Daoy (cell line): Measurements from ENCODE around the gene PID1. TPM values are rescaled to one million over a fixed set of nuclear protein-coding genes. Genes with fewer than 3 reads are reported as not detected.

Source experiments
- DNase-seq: peaks from one replicate; pipeline ENCODE4 v3.0.0-alpha.2; 2015; ENCODE audit warnings: low read depth
- total RNA-seq: library from RNA; depleted of rRNA; stranded (reverse); fragments of >200 nt; shearing (Covaris generic); gene quantifications from 2 replicates; pipeline ENCODE4 v1.2.3, GENCODE V29; 2014

PID1 gene
- total RNA-seq, 1 experiment from 2014 or later = 6.1 TPM

GRCh38 chr2:229261076-229261475 lies 10.0 kb downstream of the PID1 start:
- DNase-seq = no peak

- DNase-seq = no peak
These were observed 13.1 kb downstream of the PID1 start for GRCh38 chr2:229257985-229258384.

GRCh38 chr2:229256376-229256775 lies 14.7 kb downstream of the PID1 start:
- DNase-seq = no peak

GRCh38 chr2:229254206-229254605 lies 16.9 kb downstream of the PID1 start:
- no peak for DNase-seq

- no peak for DNase-seq
These were observed 18.1 kb downstream of the PID1 start for GRCh38 chr2:229252996-229253395.

- DNase-seq = no peak
These were observed 18.8 kb downstream of the PID1 start for GRCh38 chr2:229252280-229252679.

- DNase-seq = no peak
These were observed 21.6 kb downstream of the PID1 start for GRCh38 chr2:229249536-229249935.

- DNase-seq = no peak
These were observed 24.8 kb downstream of the PID1 start for GRCh38 chr2:229246334-229246733.

- no peak for DNase-seq
These were observed 26.1 kb downstream of the PID1 start for GRCh38 chr2:229244975-229245374.

GRCh38 chr2:229243890-229244560 lies 27.1 kb downstream of the PID1 start:
- no peak for DNase-seq

GRCh38 chr2:229240984-229241491 lies 30.0 kb downstream of the PID1 start:
- no peak for DNase-seq

- no peak for DNase-seq
These were observed 32.1 kb downstream of the PID1 start for GRCh38 chr2:229239021-229239420.

- DNase-seq = no peak
These were observed 33.8 kb downstream of the PID1 start for GRCh38 chr2:229237270-229237669.

GRCh38 chr2:229235131-229235914 lies 35.8 kb downstream of the PID1 start:
- no peak for DNase-seq

- no peak for DNase-seq
These were observed 39.2 kb downstream of the PID1 start for GRCh38 chr2:229231885-229232284.

- DNase-seq = no peak
These were observed 39.7 kb downstream of the PID1 start for GRCh38 chr2:229231328-229231868.

GRCh38 chr2:229230911-229231310 lies 40.2 kb downstream of the PID1 start:
- no peak for DNase-seq

- DNase-seq = no peak
These were observed 40.8 kb downstream of the PID1 start for GRCh38 chr2:229230256-229230655.

GRCh38 chr2:229226382-229226781 lies 44.7 kb downstream of the PID1 start:
- no peak for DNase-seq

- no peak for DNase-seq
These were observed 48.0 kb downstream of the PID1 start for GRCh38 chr2:229223107-229223506.

- no peak for DNase-seq
These were observed 49.4 kb downstream of the PID1 start for GRCh38 chr2:229221641-229222040.

GRCh38 chr2:229220254-229220653 lies 50.8 kb downstream of the PID1 start:
- no peak for DNase-seq
